SKM-1 (cell line): ENCODE measurements around the gene ARRDC1.
A peak's percentile ranks its signal among the peaks of the same experiment; 100 is the strongest.
"Not testable (repeated sequence)": the region's sequence is repeated elsewhere in the genome, so short reads cannot be mapped to it uniquely, and the experiment has no call there.

Source experiments
- DNase-seq: peaks from one replicate; lab custom pipeline; 2025; ENCODE audit not compliant: unreplicated experiment; lab: John Stamatoyannopoulos, UW

Gene ARRDC1, protein sequence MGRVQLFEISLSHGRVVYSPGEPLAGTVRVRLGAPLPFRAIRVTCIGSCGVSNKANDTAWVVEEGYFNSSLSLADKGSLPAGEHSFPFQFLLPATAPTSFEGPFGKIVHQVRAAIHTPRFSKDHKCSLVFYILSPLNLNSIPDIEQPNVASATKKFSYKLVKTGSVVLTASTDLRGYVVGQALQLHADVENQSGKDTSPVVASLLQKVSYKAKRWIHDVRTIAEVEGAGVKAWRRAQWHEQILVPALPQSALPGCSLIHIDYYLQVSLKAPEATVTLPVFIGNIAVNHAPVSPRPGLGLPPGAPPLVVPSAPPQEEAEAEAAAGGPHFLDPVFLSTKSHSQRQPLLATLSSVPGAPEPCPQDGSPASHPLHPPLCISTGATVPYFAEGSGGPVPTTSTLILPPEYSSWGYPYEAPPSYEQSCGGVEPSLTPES

GRCh38 chr9:137605121-137606004, at the start of gene ARRDC1:
Gene ARRDC1 (plus strand): TSS chr9:137605686. CDS start chr9:137605718, 32 bp downstream.
- DNase-seq, result peak; percentile 78

DNA sequence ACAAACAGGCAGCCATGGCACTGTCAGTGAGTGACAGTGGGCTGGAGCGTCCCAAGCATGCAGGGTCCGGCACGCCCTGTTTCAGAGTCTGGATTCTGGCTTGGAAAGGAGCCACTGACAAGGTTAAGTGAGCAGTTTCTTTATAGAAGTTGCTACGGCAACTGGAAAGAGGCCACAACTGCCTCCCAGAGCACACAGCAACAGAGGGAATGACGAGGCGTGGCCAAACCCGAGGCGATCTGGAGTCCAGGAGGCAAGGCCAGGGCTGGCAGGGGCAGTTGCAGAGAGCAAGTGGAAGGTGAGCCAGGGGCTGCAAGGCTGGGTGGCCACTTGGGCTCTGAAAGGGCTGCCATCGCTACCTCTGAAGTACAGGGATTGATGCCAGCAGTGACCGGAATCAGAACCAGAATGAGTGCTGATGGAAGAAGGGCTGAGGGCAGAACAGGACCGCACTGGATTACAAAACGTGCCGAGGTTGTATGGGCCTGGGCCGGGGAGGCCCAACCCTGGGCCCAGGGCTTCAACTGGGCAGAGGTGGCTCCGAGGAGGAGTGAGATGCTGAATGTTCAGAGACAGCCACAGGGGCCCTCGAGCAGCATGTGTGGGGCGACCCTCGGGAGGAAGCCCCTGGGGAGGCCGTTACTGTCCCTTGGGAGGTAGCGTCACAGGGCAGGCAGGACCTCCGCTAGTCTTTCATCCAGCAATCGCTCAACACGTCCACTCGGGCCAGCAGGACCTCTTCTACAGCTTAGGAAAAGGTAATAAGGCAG, 49.2 kb upstream of the ARRDC1 start:
- DNase-seq, result no peak

- no peak for DNase-seq
These were observed 47.4 kb upstream of the ARRDC1 start for GRCh38 chr9:137558127-137558526.

DNA sequence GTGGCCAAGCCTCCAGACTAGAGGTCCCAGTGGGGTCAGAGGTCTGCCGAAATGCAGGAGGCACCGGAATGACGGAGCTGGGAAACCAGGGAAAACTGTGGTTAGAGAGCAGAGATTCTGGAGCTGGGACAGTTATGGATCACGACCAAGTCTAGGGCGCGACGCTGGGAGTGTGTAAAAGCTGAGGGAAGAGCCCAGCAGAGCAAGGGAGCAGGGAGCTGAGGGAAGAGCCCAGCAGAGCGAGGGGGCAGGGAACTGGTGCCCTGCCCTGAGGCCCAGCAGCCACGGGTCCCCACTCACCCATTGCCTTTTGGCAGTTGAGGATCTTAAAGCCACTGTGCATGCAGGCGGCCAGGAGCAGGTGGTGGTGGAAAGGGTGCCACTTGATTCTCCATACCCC, 41.4 kb upstream of the ARRDC1 start:
- no peak for DNase-seq

DNA sequence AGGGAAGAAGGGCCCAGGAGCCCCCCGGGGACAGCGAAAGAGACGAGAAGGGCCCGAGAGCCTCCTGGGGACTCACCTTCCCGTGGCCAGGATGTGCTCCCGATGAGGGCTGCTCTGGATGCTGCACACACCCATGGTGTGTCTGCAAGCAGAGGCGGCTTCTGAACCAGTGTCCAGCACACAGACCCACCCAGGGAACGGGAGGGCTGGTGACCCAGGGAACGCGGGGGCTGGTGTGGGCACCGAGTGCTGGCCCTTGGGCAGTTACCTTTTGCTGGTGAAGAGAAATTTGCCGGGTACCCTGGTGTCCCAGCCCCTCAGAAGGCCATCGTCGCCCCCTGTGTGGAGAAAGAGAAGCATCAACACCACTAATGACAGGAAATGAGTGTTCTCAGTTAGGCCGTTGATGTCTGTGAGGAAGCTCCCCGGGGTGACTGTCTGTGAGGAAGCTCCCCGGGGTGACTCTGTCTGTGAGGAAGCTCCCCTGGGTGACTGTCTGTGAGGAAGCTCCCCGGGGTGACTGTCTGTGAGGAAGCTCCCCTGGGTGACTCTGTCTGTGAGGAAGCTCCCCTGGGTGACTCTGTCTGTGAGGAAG, 40.6 kb upstream of the ARRDC1 start:
- no peak for DNase-seq

GRCh38 chr9:137568445-137568844, 37.0 kb upstream of the ARRDC1 start:
- not testable (repeated sequence) for DNase-seq

DNA sequence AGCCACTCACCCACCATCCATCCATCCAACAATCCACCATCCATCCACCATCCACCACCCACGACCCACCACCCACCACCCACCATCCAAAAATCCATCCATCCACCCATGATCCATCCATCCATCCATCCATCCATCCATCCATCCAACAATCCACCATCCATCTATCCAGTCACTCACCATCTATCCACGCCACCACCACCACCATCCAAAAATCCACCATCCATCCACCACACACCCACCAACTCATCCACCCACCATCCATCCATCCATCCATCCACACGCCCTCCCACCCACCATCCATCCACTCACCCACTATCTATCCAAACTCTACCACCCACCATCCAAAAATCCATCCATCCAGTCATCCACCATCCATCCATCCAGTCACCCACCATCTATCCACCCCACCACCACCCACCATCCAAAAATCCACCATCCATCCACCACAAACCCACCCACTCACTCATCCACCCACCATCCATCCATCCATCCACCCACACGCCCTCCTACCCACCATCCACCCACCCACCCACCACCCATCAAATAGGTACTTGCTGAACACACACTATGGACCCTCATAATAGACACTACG, 35.8 kb upstream of the ARRDC1 start:
- no peak for DNase-seq

DNA sequence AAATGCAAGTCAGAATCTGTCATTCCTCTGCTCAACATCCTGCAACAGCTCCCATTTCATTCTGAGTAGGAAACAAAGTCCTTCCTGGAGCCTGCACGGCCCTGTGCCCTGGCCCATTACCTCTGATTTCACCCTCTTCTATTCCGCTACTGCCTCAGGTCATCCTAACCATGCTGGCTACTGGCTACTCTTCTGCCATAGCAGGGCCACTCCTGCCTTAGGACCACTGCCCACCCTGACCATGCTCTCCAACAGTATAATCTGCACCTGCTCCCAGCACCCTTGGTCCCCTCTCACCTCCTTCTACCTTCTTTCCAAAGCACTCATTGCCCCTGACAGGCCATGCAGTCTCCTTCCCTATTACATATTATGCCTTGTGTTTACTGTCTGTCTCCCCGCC, 34.9 kb upstream of the ARRDC1 start:
- no peak for DNase-seq

- no peak for DNase-seq
These were observed 31.3 kb upstream of the ARRDC1 start for GRCh38 chr9:137574192-137574591.

DNA sequence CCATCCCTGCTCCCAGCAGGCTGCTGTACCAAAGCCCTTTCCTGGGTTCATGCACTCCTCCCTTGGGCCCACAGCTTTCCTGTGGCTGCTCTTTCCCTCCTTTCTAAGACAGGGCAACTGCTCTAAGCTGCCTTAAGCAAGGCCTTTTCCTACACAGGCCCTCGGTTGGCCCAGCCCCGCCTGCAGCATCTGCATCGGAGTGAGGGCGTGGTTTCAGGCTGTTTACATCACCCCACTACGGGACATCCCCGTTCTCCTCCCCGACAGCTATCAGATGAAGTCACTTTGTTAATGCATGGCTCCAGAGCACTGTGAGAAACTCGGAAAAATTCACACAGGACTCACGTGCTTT, 30.1 kb upstream of the ARRDC1 start:
- DNase-seq, result no peak

DNA sequence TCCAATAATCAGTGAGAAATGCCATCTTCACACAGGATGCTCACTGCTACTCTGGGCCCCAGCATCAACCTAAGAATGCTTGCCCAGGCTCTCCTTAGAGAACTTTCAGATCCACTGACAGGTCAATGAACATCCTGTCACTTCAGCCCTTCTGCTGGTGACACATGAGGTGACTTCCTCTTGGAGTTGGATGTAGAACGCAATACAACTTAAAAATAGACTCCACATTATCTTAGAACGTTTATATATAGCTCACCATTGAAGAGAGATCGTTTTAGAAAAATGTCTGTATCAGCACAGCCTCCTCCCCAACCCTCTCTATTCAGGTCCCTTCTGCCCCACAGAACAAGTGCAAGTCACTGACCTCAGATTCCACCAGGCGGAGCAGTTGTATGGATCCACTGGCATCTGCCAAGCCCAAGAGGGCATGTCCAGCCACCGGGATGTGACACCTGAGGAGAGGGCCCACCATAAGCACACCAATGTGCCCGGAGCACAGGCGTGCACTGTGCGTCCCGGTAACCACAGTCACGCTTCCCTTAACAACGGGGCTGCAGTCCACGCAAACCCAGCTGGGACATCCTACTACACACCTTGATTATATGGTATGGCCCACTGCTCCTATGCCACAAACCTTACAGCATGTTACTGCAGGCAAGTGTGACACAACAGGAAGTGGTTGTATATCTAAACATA, 29.6 kb upstream of the ARRDC1 start:
- DNase-seq, result no peak

GRCh38 chr9:137578518-137579258, 26.8 kb upstream of the ARRDC1 start, which contains the start of gene DPH7:
Gene DPH7 (minus strand): TSS chr9:137578925. CDS start chr9:137578777, 148 bp downstream.
- DNase-seq, result peak; percentile 79

DNA sequence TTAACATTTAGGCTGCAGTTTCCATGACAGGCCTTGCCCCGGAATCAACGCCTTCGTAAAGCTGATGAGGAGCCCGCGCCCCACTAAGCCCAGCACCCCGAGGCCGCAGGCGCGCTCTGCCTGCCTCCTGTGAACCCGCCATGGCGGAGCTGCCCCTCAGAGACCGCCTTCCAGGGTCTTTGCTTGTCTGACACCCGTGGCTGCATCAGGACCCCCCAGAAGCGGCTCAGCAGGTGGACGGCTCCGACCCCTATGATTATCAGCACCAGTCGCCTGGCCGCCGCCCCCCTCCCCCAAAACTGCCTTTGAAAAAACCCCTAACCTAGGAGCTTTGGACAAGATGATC, 26.3 kb upstream of the ARRDC1 start:
- no peak for DNase-seq

DNA sequence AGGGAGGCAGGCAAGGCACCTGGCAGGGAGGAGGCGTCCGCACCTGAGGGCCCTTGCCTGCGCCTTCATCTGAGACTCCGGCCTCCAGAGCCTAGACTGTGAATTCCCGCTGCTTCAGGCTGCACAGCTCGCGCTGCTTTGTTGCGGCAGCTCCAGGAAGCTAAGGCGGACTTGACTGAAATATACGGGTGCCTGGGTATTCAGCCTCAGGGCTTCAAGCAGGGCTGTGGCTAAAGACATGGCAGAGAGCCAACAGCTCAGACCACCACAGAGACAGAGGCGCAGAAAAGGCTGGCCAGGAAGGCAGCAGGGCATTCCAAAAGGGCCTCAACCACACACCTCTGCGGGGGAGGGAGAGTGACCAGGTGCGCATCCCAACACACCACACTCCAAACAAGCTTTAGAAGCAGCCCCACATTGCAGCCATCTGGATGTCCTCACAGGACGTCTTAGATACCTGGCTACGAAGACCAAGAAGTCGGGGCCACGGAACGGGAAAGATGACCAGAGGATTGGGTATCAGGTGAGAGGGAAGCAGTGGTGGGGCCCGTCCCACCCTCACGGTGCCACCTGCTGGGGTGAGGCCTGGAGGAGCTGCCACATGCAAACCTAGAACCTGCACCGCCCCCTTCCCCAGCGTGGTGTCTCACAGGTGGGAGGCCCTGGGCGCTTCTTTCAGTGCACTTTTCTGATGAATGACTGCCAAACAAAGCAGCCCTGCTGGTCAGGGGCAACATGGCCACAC, 25.1 kb upstream of the ARRDC1 start:
- no peak for DNase-seq

DNA sequence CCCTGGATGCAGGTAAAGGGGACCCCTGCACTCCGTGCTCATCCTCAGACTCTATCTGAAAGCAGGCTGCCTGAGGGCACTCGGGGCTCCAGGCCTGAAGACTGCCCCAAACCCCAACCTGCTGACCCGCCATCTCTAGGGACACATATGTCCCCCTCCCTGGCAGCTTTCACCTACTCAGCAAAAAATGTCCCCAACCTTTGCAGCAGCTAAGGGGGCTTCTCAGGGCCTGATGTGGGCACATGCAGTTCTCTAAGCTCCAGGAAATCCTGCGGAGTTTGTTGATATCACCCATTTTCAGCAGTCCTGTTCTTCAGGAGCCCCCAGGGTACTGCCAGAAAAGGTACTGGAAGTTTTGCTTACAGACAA, 24.5 kb upstream of the ARRDC1 start:
- DNase-seq, result no peak

GRCh38 chr9:137581361-137582285, 23.9 kb upstream of the ARRDC1 start:
- DNase-seq, result no peak

DNA sequence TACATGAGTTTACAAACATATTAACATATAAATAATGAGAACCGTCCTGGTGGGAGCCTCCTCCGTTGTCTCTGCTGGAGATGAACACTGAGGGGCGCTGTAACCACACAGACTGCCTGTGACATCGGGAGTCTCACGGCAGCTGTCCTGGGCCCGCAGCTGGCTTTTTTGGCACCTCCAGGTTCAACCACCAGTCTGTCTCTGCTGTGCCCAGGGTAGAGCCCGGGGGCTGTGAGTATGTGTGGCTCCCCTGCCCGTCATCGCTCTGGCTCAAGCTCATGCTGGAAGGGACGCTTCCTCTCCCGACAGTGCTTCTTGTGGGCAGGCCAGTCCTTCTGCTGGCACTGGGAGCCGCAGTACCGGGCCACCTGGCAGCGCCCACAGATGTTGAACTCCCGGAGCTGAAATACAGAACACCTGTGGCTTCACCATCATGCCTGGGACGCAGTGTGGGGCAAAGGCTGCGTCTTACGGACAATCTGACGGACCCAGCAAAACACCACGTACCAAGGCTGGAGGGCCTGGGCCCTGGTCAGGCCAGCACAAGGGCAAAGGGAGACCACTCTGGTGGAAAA, 23.1 kb upstream of the ARRDC1 start:
- DNase-seq, result no peak
